Measurements from ENCODE around the gene RCN1.
"Not testable (repeated sequence)": the region's sequence is repeated elsewhere in the genome, so short reads cannot be mapped to it uniquely, and the experiment has no call there.

The RCN1 gene

DNA sequence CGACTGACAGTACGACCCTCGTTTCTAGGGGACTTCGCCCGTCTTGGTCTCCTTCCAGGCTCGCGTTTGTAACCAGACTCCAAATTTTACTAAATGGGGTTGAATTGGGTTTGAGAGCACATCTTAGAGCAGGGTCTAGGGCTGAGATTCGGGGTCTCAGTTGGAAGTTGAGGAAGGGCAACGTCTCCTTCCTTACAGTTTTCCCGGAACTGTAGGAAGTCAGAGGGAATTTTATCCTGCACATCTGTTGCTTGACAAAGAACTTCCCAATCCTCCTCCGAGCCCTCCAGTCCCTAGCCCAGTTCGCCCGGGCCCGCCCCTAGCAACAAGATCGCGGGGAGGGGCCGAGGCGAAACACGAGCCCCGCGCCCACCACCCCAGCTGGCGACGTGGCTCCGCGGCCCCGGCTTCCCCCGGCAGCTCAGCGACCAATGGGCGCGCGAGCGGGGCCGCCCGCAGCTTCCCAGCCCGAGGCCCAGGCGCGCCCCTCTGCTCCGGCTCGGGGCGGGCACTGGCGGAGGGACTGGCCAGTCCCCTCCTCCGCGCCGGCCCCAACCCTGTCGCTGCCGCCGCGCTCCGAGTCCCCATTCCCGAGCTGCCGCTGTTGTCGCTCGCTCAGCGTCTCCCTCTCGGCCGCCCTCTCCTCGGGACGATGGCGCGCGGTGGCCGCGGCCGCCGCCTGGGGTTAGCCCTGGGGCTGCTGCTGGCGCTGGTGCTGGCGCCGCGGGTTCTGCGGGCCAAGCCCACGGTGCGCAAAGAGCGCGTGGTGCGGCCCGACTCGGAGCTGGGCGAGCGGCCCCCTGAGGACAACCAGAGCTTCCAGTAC, at the start of gene RCN1:
Gene RCN1, plus strand, starts transcription at position 530 of the 826 bp plus-strand sequence. Its CDS starts 123 bp downstream, at position 653.
- DNase-seq (ENCODE audit: low read depth in 2 of 2), result peak; percentile 12 to 35

DNA sequence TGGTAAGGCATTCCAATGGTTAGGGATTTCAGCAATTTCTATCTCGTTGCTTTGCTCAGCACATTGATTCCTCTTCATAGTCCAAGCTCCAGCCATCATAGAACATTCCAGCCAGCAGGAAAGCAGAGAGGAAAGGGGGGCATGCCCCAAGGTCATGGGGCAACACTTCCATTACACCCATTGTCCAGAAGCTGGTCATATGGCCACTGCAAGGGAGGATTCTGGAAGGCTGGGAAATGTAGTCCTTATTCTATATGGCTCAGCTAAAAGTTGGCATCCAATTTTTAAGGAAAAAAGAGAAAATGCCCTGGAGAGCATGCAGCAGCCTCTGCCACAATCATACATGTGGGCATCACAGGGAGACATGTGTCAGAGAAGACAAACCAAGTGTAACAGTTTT, 47.1 kb upstream of the RCN1 start:
- no peak for DNase-seq (ENCODE audit: low read depth in 2 of 2)

DNA sequence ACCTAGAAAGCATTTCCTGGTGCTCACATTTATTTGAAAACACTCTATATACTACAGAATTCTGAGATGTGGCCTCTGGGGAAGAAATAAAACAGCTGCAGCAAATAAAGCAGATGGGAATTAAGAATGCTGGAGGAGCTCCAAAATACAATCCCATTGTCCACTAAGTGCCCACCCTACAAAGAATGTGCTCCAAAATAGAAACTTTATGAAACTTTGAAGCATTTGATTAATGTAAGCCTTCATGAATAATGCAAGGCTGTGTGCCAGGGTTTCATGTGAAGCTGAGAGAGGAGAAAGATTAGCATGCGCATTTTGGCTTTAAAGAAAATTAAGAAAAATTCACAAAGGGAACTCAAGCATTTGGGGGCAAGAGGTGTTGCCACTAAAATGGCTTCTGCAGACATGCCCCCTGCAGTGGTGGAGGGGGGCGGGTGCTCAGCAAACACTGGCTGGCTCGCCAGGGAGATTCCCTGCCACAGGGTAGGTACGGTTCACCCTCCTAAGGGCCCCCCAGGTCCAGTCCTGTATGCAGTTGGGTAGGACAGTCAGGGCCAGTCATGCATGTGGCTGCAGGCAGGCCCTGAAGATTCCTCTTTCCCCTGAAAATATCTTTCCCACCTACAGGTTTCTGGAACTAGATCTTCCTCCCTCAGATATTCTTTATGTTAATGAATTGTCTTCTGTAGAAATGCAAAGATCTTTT, 46.6 kb upstream of the RCN1 start:
- DNase-seq (ENCODE audit: low read depth in 2 of 2), result no peak

DNA sequence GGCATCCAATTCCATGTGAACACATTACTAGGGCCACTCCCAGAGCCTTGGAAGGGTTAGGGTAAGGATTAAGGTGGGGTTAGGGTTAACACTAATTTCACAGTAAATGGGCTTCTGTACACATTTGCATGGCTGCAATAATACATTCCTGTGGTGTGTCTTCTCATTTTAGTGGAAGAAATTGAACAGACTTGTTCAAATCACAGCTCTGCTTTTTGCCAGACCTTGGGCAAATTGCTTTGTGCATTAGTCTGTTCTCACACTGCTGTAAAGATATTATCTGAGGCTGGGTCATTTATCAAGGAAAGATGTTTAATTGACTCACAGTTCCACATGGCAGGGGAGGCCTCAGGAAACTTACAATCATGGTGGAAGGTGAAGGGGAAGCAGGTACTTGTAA, 45.4 kb upstream of the RCN1 start:
- no peak for DNase-seq (ENCODE audit: low read depth in 2 of 2)

DNA sequence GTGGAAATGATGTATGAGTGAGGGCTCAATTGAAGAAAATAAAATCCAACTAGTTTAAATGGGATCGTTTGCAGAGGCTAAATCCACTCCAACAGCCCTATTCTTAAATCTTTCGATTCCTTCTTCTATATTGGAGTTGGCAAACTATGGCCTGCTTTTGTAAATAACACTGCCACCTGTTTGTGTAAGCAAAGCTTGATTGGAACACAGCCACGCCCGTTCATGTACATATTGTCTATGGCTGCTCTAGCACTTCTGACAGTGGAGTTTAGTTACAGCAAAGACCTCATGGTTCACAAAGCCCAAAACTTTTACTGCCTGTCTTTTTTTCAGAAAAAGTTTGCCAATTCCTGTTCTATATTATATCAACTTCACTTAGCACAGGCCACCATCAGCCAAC, 40.6 kb upstream of the RCN1 start:
- DNase-seq (ENCODE audit: low read depth in 2 of 2), result no peak

DNA sequence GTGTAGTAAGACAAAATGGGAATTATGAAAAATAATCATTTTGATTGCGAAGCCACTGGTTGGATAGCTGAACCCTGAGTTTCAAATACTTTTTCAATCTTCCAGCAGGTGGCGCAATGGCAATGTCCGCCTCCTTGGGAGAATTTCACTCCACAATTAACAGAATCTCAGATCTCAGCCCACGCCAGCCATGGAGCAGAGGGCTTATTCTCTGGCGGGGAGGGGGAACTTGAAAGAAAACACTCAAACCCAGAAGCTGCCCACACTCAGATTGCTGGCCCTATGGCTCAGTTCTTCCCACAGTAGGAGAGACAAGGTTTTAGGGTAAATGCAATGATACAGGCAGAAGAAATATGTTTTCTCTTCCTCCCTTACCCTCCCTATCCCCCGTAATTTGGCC, 38.7 kb upstream of the RCN1 start:
- DNase-seq (ENCODE audit: low read depth in 2 of 2), result peak in 1 of 2 donors; percentile 2

DNA sequence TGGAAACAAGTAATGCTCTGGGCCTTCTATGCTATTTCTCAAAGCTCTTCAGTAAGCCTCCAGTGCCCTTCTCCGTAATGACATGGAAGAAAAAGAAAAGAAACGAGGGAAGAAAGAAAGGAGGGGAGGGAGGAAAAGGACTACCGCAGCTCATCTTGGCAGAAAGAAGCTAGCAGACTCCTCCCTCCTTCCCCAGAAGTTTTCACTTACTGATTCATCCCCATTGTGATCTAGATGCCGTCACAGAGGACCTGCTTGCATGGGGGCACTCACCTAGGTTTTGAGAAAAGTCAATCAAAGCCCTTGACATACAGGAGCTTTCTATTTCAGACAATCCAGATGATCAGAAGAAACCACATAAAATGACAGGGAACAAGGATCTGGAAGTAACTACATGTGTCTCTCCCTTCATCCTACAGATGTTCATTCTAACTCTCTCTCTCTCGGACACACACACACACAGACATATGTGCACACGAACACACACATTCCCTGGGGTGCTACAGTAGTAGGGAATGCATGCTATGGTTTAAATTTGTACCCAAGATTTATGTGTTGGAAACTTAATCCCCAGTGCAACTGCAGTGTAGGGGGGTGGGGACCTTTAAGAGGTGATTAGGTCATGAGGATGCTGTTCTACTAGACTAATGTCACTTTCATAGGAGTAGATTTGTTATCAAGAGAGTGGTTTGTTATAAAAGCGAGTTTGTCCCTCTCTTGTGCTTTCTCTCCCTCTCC, 37.6 kb upstream of the RCN1 start:
- DNase-seq (ENCODE audit: low read depth in 2 of 2), result no peak

DNA sequence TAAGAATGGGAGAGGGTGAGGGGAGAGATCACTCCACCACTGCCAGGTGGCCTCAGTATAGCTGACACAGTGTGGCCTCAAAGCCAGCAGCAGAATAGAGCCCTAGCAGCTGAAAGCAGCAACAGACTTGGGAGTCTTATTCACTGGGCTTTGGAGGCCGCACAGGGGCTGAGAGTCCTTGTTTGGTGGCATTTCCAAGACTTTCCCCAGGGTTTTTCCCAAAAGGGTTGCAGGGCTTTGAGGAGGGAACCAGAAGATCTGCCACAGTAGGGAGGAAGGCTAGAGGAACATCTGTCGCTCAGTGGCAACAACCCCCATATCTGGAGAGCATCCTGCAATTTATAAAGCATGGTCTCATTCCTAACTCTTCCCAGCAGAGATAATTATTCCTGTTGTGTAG, 35.0 kb upstream of the RCN1 start:
- no peak for DNase-seq (ENCODE audit: low read depth in 2 of 2)

DNA sequence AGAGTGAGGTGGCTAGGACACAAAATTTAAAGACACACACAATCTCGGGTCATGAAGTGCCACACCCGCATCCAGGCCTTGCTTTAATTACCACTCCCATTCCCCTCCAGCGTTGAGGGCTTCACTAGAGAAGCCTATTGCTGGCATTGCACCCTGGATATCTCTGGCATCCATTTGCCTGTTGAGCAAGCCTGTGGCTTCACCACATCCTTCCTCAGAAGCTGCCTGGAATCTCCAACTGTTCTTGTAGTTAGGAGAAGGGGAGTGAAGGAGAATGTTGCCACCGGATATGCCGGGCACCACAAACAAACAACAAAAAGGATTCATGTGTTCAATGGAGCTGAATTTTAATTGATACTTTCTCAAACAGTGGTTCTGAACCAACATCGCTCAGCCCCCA, 34.4 kb upstream of the RCN1 start:
- DNase-seq (ENCODE audit: low read depth in 2 of 2), result no peak

DNA sequence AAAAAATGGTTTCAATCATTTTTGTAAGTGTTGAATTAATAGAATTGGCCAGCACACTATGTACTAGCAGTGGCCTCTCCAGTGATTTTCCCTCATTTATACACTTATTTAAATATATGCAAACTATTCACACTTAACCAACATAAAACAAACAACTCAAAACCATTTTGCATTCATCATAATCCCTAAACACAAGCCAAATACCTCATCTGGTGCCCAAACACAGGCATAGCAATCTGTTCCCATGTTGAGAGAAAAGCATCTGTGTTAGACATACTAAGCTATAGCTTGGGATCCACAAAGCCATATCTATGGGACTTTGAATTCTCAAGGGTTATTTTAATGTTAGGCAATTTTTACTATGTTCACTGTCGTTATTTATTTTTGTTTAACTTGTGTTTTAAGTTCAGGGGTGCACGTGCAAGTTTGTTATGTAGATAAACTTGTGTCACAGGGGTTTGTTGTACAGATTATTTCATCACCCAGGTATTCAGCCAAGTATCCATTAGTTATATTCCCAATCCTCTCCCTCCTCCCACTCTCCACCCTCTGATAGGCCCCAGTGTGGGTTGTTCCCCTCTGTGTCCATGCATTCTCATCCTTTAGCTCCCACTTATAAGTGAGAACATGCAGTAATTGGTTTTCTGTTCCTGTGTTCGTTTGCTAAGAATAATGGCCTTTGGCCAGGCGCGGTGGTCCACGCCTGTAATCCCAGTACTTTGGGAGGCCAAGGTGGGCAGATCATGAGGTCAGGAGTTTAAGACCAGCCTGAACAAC, 31.0 kb upstream of the RCN1 start:
- DNase-seq (ENCODE audit: low read depth in 2 of 2), result no peak

DNA sequence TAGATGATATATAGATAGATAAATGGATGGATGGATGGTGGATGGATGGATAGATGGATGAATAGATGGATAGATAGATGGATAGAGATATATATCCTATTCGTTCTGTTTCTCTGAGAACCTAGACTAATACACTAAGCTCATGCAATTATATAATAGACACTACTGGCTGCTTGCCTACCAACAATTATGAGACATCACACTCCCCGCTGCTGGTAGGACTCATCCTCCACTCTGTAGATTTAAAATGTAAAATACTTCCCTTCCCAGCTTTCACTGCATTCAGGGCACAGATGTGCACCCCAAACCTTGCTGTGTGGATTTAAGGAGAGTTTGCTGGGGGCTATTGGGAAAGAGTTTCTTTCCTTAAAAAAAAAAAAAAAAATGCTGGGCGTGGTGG, 28.3 kb upstream of the RCN1 start:
- DNase-seq (ENCODE audit: low read depth in 2 of 2), result no peak

DNA sequence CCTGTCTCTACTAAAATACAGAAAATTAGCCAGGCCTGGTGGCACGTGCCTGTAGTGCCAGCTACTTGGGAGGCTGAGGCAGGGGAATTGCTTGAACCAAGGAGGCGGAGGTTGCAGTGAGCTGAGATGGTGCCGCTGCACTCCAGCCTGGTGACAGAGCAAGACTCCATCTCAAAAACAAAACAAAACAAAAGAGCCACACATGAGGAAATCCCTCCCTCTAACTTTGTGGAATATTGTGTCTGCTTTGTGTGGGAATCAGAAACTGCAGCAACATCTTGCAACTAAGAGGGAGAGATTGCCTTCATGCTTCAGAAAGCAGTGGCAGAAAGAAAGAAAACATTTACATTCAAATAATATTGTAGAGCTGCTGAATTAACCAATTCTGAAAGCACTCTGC, 27.8 kb upstream of the RCN1 start:
- DNase-seq (ENCODE audit: low read depth in 2 of 2), result not testable (repeated sequence)

DNA sequence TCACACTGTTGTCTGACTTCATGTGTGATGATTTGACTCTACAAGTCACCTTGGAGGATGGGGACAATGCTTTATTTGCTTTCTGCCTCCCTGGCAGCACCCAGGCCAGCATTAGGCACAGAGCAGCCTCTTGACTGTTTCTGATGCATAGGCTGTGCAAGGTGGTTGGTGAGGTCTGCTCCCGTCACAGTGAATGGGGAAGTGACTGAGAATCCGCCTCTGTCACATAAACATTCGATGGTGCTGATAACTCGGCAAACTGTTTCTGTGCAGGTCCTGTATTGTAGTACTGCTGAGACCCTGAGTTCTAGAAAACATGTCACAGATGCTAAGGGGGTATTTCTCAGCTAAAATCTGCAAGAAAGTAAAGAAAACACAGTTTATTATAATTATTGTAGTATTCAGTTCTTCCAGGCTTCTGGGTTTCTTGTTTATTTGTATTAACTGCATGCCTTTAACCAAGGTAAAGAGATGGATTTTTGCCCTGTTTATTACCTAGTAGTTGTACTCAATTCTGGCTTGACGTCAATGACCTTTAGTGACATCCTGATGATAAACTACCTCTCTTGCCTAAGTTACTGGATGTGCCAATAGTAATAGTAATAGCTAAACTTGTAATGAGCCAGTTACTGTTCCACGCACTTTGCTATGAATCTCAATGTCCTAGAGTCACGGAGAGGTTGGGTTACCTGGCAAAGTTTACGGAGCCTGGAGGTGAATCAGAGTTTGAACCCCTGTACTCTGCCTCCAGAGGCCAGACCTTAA, 24.8 kb upstream of the RCN1 start:
- DNase-seq (ENCODE audit: low read depth in 2 of 2), result no peak

DNA sequence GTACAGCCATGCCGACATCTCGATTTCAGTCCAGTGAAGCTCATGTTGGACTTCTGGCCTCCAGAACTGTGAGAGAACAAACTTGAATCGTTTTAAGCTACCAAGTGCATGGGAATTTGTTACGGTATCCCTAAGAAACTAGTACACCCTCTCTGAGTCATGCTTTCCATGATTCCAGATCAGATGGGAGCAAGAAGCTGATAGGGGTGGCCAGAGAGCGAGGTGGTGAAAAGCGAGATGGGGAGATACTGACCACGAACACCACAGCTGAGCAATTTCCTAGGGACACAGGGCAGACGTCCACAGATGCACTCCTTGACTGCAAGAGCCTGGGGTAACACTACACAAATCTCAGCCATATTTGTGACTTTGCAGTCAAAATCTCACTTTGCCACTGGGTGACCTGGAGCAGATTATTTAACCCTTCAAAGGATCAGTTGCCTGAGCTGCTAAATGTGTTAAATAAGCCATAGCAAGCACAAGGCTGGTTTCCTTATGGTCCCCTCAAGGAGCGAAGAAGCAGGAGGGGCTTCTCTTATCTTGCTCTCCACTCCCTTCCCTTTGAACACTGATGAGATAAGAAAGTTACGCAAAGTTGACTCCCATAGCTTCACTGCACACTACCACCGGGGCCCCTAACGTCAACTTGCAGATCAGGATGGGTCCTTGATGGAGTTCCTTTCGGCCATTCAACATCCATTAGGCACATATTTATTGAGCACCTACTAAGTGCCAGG, 22.6 kb upstream of the RCN1 start:
- no peak for DNase-seq (ENCODE audit: low read depth in 2 of 2)

DNA sequence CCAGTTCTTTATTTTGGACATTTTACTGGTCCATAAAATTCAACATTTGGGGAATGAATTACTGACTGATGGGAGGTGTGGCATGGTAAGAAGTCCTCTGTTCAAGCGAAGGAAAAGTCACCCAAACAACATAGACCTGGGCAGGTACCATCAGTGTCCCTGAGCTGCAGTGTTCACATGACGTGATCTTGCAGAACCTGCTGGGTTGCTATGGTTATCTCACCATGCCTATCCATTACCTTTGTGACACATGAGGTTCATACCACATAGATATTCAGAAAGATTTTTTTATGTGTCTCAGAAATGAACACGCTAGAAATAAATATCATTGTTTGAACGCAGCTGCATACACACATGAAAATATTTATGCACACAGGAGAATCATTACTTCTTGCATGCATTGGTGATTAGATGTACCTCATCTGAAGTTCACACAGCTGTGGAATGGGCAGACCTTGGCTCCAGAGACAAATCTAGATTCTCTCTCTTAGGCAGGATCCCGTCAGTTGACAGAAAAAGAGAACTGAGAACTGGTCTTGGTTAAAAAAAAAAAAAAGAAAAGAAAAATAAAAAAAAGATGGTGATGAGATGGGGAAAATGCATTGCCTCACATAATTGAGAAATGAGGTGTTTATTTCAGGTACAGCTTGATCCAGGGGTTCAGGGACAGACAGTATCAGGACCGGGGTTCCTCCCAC, 21.4 kb upstream of the RCN1 start:
- no peak for DNase-seq (ENCODE audit: low read depth in 2 of 2)

DNA sequence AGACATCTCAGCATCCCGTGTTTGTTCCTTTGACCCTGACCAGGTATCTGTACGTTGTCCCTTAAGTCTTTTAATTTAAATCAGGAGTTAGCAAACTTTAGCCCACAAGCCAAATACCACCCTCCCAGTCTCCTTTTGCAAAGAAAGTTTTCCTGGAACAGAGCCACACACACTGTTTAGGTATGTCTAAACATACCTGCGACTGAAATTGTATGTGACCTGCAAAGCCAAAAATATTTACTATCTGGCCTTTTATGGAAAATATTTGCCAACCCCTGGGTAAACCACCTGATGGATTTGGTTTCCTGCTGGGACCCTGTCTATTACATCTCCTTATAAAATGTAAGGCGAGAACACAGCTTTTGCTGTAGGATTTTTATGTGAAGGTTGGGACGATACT, 20.2 kb upstream of the RCN1 start:
- DNase-seq (ENCODE audit: low read depth in 2 of 2), result no peak

DNA sequence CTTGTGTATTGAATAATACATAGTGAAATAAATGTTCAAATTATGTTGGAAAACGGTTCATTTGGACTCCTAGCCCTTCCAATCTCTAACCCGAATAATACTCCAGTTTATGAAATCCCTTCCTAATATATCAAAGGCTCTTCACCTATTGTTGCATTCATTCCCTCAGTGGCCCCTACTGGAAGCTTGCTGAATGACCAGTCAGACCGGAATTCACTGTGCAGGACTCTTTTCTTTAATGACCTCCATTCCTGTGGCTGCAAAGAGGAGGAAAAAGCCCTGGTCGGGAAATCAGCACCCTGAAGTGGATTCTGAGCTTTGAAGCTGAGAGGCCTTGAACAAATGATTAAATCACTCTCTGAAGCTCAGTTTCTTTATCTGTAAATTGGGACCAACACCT, 19.1 kb upstream of the RCN1 start:
- no peak for DNase-seq (ENCODE audit: low read depth in 2 of 2)

DNA sequence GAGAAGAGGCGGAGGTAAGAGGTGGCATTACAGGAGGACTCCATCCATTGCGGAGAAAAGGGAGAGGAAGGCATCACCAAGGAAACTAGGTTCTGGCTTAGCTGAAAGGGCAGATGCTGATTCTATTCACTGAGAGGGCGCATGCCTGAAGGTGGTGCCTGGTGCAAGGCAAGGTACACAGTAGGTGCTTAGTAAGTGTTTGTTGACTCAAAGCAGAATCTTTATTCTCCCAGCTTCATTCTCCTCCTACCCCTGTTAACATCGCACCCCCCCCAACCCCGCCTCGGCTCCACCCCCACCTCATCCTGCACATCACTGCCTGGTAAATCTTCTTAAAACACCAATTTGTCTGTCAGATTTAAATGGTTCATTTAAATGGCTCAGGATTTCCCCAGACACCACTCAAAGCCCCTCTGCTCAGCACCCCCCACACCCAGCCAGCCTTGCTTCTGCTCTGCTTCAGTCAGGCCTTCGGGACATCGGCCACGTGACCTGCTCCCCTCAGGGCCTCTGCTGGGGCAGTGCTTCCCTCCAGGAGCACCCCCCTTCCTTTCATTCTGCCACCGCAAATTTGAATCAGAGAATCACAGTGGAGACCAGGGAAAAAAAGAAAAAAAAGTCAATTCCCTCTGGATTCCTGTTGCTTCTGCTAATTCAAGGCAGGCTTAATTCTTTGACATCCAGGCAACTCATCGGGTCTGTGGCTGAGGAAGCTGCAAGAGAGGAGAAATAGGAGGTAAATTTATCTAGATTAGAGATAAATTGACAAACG, 17.8 kb upstream of the RCN1 start:
- no peak for DNase-seq (ENCODE audit: low read depth in 2 of 2)

DNA sequence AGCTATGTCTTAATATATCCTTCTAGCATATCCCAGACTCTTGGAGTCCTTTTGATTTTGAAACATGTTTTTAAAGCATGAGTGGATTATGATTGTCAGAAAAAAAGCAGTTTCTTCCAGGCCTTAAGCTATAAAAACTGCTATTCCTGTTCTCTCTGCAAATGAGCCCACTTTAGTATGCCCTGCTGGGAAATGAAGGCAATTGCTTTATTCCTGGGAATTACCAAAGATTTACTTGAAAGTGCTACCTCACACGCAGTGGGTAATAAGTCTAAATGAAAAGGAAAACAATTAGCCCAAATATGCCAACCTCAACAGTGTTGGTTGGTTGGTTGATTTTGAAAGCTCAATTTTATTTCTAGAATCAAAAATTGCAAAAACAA, 17.2 kb upstream of the RCN1 start:
- DNase-seq (ENCODE audit: low read depth in 2 of 2), result no peak

Data from stimulated activated CD8-positive, alpha-beta memory T cell treated with anti-CD3 and anti-CD28 coated beads, Interleukin-15, amount 100 ng/mL, for 4 hours (primary cell).